NCI-H82 treated with DMSO at 0.1 percent for 48 hours (cell line): ENCODE data around the gene FOSB.

Experiments
- DNase-seq: peaks from one replicate; lab custom pipeline; 2025; ENCODE audit not compliant: unreplicated experiment; lab: John Stamatoyannopoulos, UW

The FOSB gene

GRCh38 chr19:45522010-45522941 lies 54.5 kb downstream of the FOSB start:
- DNase-seq = no peak

- peak; percentile 89 for DNase-seq
Observed at GRCh38 chr19:45523642-45524256, 56.0 kb downstream of the FOSB start.

GRCh38 chr19:45524575-45525129 lies 56.9 kb downstream of the FOSB start:
- DNase-seq = no peak
